HG02571 (cell line): Measurements from ENCODE around the gene FBLN5.

ENCODE experiments used
- ATAC-seq: cut with Tn5 transposase; IDR thresholded peaks from one replicate; pipeline ENCODE4 v1.9.1; 2021; ENCODE audit warnings: mild to moderate bottlenecking, moderate library complexity; ENCODE audit not compliant: unreplicated experiment

Gene FBLN5

DNA sequence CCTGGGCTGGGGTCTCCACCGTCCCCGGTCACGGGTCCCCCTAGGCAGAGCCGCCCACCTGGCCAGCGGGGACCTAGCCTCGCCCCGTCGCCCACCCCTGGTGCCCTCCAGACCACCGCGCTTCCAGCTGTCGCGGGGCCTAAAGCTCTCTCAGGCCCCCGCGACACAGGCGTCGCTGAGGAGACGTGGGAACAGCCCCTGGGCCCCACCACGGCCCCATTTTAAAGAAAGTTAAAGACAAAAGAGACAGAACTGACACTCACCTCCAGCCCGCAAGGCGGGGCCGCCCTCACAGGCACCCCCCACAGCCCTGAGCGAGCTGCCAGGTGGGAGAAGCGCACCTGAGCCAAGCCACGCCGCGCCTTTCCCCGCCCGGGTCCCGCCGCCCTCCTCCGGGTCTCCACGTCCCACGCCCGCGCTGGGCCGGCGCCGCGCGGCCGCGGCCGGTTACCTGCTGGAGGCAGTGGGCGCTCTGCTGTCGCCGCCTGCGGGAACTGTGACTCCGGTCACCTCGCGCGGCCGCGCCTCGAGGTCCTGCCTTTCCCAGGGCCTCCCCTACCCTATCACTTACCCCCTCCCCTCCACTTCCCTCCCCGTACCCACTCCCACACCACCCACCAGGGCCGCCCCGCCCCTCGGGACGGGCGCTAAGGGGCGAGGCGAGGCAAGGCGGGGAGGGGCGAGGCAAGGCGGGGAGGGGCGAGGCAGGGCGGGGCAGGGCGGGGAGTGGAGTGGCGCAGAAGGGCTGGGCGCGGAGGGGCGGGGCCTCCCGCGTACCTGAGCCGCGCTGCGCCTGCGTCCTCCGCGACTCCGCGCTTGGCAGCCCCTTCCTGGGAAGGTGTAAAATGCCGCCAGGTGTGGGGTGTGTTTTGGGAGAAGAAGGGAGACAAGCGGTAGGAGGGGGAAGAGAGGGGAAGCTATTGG lies 111.3 kb downstream of the FBLN5 start:
- peak; percentile 64 for ATAC-seq

DNA sequence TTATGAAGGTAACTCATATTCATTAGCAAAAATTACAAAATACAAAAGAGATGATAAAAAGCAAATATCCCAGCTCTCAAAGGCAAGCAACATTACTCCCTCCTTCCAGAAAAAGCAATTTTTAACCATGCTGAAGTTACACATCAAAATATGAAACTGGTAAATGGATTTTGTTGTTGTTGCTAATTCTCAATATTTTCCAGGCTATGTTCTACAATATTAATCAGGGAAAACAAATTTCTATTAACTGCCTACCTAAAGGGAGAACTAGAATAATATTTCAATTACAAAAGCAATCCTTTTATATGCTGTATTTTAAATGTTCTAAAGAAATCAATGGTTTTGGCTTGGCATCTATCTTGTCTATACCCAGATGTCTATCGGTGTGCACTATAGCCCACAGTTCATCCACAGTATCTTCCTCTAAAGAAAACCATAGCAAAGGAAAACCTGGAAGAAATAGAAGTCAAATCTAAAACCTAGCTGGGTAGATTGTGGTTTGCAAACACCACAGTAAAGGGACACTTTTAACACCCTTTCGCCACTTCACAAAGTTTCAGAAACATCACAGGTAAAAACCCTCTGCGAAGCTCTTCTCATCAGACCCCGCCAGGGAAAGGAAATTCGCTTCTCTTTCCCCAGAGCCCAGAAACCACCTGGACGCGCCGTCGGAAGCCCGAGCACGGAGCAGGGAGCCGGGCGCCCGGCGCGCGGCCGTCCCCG lies 112.1 kb downstream of the FBLN5 start:
- peak; percentile 19 for ATAC-seq

DNA sequence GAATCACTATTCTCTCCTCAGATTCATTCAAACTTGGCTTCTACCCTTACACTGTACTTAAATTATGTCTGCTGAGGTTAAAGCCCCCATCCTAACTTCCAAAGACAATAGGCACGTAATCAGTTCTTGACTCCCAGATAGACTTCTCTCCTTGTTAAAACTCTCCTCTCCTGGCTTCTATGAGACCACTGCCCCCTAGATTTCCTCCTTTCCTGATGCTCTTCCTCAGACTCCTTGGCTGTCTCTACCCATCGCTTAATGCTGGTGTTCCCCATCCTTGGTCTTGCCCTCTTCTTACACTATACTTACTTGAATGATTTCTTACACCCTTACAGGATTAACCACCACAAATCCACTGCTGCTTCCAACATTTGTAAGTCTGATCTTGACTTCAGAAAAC lies 112.9 kb downstream of the FBLN5 start:
- no peak for ATAC-seq

DNA sequence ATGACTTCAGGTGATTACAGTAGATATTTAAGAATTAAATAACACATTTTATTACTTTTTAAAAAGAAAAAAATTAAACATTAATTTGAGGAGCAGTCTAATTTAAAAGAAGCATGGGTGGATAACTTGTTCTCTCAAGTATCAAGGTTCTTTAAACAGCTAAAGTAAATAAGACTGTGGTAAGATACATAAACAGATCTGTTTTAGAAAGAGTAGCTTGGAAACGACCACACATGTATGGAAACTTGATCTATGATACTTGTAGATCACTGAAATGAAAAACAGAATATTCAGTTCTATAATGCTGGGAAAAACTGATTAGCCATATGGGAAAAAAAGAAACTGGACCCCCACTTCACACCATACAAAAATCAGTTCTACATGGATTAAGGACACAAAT lies 116.2 kb downstream of the FBLN5 start:
- ATAC-seq, result no peak

DNA sequence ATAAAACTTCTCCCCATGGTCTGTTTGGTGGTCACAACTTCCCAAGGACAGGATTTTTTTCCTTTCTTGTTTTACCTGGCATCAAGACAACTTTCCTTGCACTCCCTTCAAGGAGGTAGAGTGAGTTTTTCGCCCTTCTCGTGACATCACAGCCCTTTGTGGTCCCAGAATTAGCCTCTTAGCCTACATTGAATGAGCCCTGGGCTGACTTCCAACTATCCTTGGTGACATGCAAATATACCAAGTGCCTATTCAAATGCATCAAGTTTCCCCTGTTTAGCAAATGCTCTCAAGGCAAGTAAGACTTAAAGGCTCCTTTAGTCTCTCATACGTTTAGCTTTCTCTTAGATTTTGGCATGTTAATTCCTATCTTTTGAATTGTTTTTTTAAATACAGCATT lies 116.7 kb downstream of the FBLN5 start:
- peak; percentile 92 for ATAC-seq

DNA sequence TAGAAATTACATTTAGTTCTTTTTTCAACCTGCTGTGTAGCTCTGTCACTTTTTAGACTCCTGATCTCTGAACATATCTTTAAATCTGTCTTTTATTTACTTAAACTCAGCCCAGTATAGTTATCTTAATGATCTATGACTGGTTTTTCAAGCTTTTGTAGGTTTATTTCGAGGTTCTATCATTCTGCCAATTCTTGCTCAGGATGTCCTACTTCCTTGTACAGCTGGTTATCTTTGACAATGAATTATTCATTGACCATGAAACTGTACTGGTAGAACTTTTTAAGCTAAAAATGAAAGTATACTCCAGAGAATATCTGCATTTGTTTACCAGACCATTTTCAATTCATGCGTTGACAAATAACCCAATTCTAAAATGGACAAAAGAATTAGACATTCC lies 118.0 kb downstream of the FBLN5 start:
- no peak for ATAC-seq

DNA sequence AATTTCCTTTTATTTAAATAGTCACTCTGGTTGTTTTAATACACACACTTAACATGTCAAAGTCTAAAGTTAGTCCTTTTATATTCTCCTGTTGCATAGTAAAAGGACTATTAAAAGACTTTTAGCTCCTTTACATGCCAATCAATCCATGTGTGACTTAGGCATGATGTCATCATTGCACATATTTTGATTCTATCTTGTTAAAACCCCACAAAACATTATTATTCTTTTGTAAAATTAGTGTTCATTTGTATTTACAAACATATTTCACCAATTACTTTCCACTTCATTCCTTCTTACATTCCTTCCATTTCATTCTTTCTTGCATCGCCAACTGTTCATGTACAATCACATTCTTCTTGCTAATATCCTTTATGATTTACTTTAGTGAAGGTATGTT lies 119.7 kb downstream of the FBLN5 start:
- no peak for ATAC-seq
